GM18508 (cell line): ENCODE results near the gene TANGO2.

Source experiments
- ATAC-seq: cut with Tn5 transposase; IDR thresholded peaks from one replicate; pipeline ENCODE4 v1.9.1; 2021; ENCODE audit warnings: moderate number of reproducible peaks; ENCODE audit not compliant: insufficient read depth, unreplicated experiment

The TANGO2 gene

GRCh38 chr22:19994851-19995610, 25.9 kb upstream of the TANGO2 start:
- no peak for ATAC-seq

- no peak for ATAC-seq
Observed at GRCh38 chr22:19995611-19996339, 25.1 kb upstream of the TANGO2 start.

GRCh38 chr22:19996694-19997384, 24.1 kb upstream of the TANGO2 start:
- no peak for ATAC-seq

GRCh38 chr22:19997561-19998231, 23.2 kb upstream of the TANGO2 start:
- no peak for ATAC-seq

GRCh38 chr22:19998232-19998951, 22.5 kb upstream of the TANGO2 start:
- ATAC-seq, result no peak

GRCh38 chr22:19998991-19999820, 21.7 kb upstream of the TANGO2 start:
- no peak for ATAC-seq

- no peak for ATAC-seq
Observed at GRCh38 chr22:20000246-20001081, 20.4 kb upstream of the TANGO2 start.

- ATAC-seq, result no peak
Observed at GRCh38 chr22:20001082-20001638, 19.8 kb upstream of the TANGO2 start.

GRCh38 chr22:20002128-20002527, 18.8 kb upstream of the TANGO2 start:
- no peak for ATAC-seq

- ATAC-seq, result no peak
Observed at GRCh38 chr22:20002636-20003035, 18.3 kb upstream of the TANGO2 start.

GRCh38 chr22:20003304-20003703, 17.6 kb upstream of the TANGO2 start:
- no peak for ATAC-seq

GRCh38 chr22:20004464-20004863, 16.4 kb upstream of the TANGO2 start:
- no peak for ATAC-seq

GRCh38 chr22:20008221-20008995, 12.5 kb upstream of the TANGO2 start:
- ATAC-seq, result no peak

- no peak for ATAC-seq
Observed at GRCh38 chr22:20009018-20009491, 11.9 kb upstream of the TANGO2 start.

- ATAC-seq, result no peak
Observed at GRCh38 chr22:20009582-20010306, 11.2 kb upstream of the TANGO2 start.

- ATAC-seq, result no peak
Observed at GRCh38 chr22:20010307-20011122, 10.4 kb upstream of the TANGO2 start.
